ENCODE measurements around the gene TMEM63C.
"Not testable (repeated sequence)": the region's sequence is repeated elsewhere in the genome, so short reads cannot be mapped to it uniquely, and the experiment has no call there.

Gene TMEM63C

DNA sequence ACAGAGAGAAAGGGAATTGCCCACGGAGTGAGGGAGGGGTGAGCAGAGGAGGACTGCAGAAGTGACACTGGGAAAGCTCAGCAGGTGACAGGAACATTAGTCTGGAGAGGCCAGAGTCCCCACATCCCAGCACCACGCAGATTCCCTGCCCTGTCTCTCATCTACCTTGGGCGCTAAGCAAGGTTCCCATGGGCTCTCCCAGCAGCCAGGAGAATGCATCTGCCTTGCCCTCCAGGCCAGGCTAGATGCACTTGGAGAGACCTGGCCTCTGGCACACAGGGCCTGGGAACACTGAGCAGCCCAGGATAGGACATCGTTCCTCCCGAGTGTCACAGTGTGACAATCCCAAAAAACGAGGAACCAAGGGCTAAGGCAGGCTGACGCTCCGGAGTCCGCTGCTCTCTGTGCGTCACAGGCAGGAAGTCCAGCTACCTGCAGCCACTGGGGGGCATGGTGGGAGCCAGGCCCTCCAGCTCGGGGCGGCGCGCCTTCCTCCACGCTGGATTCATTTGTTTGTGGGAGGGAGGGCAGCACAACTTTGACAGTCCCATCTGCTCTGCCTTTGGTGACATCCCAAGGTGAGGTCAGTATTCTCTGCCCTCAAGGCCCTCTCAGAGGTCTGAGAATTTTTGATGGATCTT is 94.8 kb downstream of the TMEM63C start:
- DNase-seq (ENCODE audit: low spot score): no peak

DNA sequence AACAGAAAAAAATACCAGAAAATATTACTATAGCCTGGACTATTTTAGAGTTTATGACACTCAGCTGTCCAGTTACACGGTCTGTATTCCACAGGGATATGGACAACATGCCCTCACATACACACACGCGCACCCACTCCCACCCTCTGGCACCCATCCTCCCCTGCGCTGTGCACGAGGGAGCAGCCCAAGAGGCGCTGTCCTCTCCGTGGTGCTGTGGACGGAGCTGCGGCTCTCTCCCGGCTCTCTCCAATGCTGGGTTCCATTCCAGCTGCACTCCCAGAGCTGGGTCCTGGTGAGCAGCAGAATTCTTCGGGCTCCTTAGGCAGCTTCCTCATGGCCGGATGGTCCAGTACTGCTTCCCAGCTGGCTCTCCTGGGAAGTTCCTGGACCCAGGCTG is 95.4 kb downstream of the TMEM63C start:
- DNase-seq (ENCODE audit: low spot score): no peak

DNA sequence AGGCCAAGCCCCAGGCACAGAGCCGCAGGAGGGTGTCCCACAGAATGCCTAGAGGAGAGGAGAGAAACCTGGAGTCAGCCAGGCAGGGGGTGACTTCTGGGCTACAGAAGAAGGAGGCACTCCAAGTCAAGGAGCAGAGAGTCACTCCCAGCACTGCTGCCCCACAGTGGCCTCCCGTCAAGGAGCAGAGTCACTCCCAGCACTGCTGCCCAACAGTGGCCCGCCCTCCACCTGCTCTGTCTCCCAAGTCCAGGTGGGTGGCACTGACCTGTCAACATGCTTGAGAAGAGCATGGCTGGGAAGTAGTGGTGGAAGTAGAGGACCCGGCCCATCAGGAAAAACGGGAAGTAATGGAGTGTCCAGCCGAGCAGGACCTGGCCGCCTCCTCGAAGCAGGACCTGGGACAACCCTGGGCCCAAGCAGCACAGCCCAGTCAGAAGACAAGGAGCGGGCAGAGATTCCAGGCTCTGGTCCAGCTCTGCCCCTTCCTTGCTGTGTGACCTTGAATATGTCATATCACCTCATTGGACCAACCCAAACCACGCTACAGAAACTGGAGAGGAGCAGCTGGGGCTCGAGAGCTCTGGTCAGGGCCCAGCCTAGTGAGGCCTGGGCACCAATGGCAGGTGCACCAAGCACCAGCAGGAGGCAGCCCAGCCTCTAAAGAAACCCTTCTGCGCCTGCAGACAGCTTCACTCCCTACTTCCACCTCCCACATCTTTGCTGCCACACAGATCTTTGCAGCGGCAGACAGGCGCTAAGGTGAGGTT is 97.0 kb downstream of the TMEM63C start:
- DNase-seq (ENCODE audit: low spot score): no peak

DNA sequence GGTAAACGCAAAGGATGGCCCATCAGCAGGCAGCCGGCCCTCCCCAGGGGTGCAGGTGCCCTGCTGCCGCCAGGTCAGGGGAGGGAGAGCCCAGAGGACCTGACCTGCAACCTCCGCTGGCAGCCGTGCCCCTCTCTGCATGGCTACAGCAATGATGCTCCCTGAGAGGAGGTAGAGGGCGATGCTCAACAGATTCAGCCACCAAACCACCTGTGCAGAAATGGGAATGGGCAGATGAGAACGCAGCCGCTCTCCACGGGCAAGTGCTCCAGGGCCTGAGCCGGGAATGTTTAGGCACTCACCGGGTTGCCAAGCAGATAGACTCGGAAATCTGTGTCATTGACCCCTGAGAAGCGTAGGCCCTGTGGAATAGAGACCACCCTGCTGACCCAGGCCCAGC is 98.1 kb downstream of the TMEM63C start:
- DNase-seq (ENCODE audit: low spot score): no peak

DNA sequence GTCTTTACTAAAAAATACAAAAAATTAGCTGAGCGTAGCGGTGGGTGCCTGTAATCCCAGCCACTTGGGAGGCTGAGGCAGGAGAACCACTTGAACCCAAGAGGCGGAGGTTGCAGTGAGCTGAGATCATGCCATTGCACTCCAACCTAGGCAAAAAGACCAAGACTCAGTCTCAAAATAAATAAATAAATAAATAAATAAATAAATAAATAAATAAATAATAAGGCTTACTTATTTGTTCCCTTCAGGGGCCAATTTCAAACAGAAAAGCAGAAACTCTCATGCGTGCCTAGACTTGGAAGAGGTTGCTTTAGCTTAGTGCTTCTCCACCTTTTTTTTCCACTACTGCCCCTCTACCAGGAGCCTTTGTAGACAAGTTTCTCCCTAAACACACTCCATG is 99.3 kb downstream of the TMEM63C start:
- not testable (repeated sequence) for DNase-seq (ENCODE audit: low spot score)

DNA sequence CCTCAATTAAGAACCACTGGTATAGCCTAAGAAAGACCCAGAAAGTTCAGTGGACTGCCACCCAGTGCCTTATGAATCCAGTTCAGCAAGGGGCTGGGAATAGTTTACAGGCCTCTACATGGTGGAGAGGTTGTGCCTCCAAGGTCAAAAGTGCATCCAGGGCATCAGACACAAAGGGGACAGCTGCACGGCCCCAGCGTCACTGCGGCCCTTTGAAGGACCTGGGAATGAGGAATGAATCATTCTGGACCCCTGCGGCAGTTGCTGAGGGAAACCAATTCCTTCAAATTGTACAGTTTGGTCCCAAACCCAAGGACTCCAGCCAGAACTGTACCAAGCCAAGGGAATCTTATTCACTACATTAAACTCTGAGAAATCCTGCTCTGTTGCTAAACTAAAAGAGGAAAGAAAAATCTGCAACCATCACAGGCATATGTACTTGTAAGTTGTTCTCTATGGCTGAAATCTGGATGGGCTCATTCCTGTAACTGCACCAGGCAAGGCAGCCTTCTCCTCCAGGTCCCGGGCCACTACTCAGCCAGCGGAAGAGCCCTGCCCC is 100.3 kb downstream of the TMEM63C start:
- no peak for DNase-seq (ENCODE audit: low spot score)

DNA sequence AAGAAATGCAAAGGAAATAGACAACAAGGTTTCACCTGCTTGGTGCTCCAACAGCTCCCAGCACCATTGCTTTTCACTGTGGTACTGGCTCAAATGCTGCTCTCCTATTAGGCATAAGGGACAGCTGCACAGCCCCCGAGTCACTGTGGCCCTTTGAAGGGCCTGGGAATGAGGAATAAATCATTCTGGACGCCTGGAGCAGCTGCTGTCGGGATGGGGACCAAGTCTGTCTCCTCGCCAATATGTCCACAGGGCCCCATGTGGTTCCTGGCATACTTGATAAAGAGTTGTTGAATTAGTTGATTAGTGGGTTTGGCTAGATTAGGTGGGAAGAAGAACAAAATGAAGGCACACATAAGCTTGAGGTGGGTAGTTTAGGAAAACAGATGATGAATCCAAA is 102.5 kb downstream of the TMEM63C start:
- no peak for DNase-seq (ENCODE audit: low spot score)

DNA sequence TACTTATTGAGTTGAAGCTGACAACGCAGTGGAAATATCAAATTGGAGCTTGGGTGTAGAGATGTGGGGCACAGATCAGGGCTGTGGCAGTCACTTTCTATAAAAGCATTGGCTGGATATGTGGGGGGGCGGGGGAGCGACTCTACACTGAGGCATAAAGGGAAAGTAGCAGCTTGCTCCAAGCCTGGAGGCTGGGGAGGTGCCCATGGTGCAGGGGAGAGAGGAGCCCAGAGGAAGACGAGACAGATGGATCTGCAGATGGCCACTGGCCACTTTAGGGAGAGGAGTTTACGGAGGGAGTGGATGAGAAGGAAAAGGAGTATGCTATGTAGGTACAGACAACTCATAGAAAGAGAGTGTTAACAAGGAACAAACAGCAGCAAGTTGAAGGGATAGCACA is 102.9 kb downstream of the TMEM63C start:
- DNase-seq (ENCODE audit: low spot score): no peak

DNA sequence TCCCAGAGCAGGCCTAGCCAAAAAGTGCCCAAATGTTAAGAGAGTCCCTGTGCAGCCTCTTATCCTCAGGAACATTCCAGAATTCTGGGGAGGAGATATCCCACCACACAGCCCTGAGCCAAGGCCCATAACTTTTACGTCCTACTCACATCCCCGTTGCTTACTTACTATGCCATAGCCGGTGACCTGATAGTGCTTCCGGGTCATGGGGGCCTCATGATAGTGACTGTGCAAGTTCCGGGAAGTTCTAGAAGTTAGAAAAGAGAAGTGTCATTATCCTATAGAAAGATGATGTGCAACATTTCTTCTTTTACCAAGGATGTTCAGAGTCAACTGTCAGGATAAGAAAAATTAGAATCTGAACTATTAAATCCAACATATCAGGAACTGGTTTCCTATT is 105.0 kb downstream of the TMEM63C start:
- DNase-seq (ENCODE audit: low spot score): no peak

DNA sequence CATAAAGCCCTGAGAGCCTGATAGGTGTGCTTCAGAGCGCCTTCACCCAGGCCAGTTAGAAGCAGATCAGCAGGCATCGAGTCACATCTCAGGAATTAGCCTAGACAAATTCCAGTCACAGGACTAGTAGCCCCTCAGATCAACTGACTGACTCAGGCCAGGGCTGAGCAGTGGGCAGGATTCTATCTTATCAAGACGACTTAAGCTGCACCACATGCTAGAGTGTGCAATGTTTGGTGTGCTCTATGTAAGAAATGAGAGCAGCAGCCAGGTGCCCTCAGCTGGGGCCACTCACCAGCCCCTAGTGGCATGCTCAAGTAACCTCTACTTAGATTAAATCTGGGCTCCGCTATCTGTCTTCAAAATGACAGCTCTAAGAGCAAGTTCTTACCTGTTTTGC is 109.1 kb downstream of the TMEM63C start:
- DNase-seq (ENCODE audit: low spot score): no peak

DNA sequence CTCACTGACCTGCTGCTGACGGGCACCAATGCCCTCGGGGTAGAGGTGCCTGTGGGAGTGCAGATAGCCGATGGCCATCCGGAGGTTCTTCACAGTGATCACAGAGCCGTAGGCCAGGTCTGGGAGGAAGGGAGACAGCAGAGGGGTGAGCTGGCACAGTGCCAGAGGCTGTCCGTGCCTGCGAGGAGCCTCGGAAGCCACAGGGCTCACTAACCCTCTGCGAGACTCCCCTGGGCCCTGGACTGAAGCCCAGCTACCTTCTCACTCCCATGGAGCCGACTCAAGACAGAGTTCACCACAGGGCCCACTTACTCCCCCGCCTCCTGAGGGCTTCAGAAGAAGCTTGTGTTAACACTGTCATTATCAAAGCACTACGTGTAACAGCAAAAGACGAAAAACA is 114.6 kb downstream of the TMEM63C start:
- no peak for DNase-seq (ENCODE audit: low spot score)

DNA sequence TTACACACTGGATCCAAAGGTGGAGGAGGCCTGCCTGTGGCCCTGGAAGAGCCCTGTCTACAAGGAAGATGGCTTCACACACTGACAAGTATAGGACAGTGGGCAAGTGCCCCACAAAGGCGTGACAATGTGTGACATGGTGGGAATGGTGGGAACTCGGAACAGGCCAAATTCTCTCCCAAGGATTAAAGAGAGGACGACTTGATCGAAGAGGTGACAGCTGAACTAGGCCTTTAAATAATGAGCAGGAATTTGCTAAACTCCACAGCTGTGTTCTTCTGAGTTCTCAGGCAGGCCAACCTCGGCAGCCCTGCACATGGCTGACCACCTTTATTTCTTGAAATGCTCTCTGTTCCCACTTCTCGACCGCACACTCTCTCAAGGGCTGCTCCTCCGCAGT is 115.3 kb downstream of the TMEM63C start:
- DNase-seq (ENCODE audit: low spot score): no peak

DNA sequence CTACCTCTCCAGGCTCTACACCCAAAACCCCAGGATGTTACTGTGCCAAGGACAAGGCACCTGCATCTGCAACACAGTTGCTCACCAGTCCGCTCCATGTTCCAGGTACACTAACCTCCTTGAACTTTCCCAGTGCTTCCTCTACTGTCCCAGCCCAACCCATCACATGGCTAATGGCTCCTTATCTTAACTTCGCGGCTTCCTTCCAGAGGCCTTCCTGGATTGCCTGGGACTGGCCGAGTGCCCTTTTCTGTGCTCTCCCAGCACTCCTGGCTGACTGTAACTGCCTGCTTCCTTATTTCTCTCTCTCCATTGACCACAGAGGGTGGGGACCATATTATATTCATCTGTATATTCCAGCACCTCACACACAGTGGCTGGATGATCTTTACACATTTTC is 118.2 kb downstream of the TMEM63C start:
- no peak for DNase-seq (ENCODE audit: low spot score)

DNA sequence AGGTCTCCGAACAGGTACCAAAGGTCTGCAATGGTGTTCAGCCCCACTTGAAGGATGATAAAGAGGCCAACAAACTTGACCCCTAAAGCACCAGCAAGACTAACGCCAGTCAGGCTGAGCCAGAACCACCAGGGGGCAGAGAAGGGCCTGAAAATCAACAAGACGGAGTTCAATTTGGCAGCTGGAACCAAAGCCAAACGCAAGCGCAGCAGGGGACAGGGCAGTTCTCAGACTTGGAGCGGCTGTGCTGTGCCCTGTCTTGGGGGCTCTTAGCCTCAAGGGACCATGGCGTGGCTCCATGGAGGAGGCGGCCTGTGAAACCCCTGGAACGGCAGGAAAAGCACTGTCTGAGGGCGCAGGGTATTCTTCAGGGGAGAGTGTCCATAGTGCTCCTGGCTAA is 119.5 kb downstream of the TMEM63C start:
- peak; percentile 95 for DNase-seq (ENCODE audit: low spot score)

DNA sequence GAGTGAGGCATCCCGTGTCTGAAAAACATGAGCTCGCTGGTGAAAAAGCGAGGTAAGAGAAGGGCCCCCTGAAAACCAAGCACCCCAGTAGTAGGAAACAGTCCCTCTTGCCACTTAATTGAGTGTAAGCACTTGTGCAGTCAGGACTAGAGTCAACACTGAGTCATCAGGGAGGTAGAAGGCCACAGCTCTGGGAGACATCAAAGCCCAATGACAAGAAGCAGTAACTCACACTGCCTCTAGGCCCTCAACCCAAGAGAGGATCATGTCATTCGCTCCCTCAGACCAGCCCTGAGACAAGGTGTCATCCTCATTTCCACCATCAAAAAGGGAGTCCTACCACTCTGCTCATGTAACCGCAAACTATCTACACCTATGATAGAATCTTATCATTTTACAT is 121.3 kb downstream of the TMEM63C start:
- DNase-seq (ENCODE audit: low spot score): no peak

DNA sequence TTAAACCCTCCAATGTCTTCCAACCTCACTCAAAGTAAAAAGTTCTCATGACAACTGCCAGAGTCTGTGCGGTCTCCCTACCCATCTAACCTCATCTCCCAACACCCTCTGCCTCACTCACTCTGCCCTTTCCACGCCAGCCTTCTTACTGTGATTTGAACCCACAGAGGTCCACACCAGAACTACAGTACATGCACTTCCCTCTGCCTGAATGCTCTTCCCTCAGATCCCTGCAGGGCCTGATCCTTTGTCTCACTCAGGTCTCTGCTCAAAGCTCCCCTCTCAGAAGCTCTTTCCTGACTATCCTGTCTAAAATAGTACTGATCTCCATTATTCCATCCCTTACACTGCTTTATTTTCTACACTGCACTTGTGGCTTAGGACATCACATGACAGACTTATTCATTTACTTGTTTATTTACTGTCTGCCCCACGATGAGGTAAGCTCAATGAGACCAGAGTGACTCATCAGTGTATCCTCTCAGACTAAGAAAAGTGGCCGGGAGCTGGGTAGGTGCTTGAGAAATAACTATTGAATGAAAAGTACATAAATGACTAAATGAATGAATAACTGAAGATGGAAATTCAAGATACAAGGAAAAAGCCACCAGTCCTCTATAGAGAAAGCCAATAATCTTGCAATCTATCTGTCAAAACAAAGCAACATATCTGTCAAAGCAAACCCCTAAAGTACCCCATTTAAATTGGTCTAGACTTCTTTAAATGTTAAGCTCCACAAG is 122.0 kb downstream of the TMEM63C start:
- DNase-seq (ENCODE audit: low spot score): peak; percentile 70

DNA sequence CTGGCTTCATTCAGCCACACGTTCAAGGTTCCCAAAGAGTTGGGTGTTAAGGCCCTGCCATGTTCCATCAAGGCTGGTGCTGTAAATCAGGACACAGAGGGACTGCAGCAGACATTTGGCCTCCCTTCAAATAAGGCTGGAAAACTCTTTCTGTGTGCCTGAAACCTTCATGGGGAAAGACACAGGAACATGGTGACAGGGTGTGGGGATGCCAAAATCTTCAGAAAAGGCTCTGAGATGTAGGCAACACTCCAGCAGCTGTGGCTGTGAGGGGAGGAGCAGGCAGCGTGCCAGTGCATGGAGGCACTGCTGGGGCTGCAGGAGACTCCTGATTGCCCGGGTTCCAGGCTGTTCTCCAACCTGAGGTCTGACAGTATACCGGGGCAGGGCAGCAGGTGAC is 124.1 kb downstream of the TMEM63C start:
- peak; percentile 75 for DNase-seq (ENCODE audit: low spot score)

DNA sequence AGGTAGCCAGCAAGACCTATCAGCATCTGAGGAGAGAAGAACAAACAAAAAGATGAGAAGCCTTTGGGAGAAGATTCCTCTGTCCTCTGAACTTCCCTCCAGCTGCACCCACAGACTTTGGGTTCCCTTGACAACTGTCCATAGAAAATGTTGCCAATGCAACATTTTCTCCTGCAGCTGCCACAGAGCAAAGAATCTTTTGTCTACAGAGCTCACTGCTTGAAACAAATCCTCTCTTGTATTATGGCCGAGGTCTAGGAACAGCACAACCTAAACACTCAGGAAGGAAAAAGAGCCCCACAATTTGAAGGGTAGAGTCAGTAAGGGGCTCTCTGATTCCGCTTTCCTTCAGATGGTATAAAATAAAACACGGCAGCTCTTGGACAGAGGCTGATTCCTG is 124.8 kb downstream of the TMEM63C start:
- peak; percentile 91 for DNase-seq (ENCODE audit: low spot score)

DNA sequence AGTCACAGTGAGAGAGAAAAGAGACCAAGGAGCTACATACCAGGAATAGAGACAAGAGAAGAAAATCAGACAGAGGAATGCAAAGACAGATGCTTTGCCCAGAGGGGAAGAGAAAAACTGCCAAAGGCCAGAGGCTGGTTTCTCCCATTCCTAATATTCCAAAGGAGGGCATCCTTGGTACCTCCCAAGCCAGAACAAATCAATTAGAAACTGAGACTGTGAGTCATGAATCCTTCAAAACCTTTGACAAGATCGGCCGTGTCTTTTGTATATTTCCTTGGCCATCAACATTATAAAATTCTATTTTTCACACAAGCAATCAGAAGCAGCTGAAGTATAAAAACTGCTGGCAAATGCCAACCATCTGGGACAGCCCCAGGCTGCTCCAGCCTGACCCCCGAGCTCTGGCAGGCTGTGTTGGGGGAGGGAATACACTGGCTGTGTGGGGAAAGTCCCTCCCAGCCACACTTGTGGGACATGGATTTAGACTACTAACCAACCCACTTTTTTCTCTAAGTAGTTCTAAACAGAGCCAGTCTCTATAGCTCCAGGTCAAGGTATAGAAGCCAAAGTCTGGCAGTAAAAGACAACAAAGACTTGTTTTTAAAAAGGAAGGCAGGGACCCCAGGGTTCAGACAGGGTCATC is 125.4 kb downstream of the TMEM63C start:
- DNase-seq (ENCODE audit: low spot score): peak; percentile 86
